Caco-2 (cell line): Measurements from ENCODE around the gene GRIK4. TPM values are rescaled to one million over a fixed set of nuclear protein-coding genes. Genes with fewer than 3 reads are reported as not detected.

ENCODE experiments used
- BruUV-seq: library from RNA; stranded (reverse); fragments of 400-500 nt; replicated peaks from 2 replicates; lab custom pipeline; 2021; lab: Mats Ljungman, UMichigan
- CTCF ChIA-PET: fragments of 300-600 bp; sonication (Branson Sonifier 250); formaldehyde crosslinking; loops from one replicate; lab custom pipeline; 2022; ENCODE audit warnings: antibody characterized with exemption; lab: Charles Lee
- POLR2A ChIA-PET: fragments of 300-600 bp; sonication (Branson Sonifier 250); formaldehyde crosslinking; loops from one replicate; lab custom pipeline; 2022; ENCODE audit warnings: antibody characterized with exemption; lab: Charles Lee
- DNase-seq, 2 experiments: peaks; one replicate each; pipeline versions ENCODE4 v3.0.0 to v3.0.0-alpha.2; 2020 to 2022
- H3K27me3 ChIP-seq: replicated peaks from 2 replicates; pipeline ENCODE4 v1.6.0; 2011; ENCODE audit warnings: low read length; ENCODE audit not compliant: control insufficient read depth, insufficient read depth
- H3K36me3 ChIP-seq: 2 replicates; pipeline ENCODE4 v1.5.1; 2011; ENCODE audit warnings: low read length; ENCODE audit not compliant: control insufficient read depth, insufficient read depth
- H3K4me1 ChIP-seq: fragments of 250-450 bp; sonication (Bioruptor Pico); 2 replicates; pipeline ENCODE4 v1.5.1; 2020; ENCODE audit warnings: mild to moderate bottlenecking
- H3K4me3 ChIP-seq: 2 replicates; pipeline ENCODE4 v1.5.1; 2011; ENCODE audit warnings: low read depth, mild to moderate bottlenecking, control low read depth, low read length
- H3K9me3 ChIP-seq: fragments of 250-450 bp; sonication (Bioruptor Pico); 2 replicates; pipeline ENCODE4 v1.5.1; 2020; ENCODE audit warnings: mild to moderate bottlenecking, moderate library complexity
- H3K27ac Mint-ChIP-seq: one replicate; pipeline ENCODE4 v1.8.0; 2022; ENCODE audit warnings: mixed read lengths; ENCODE audit not compliant: unreplicated experiment
- H3K27me3 Mint-ChIP-seq: one replicate; pipeline ENCODE4 v1.8.0; 2022; ENCODE audit warnings: mixed read lengths; ENCODE audit not compliant: insufficient read depth, unreplicated experiment
- H3K36me3 Mint-ChIP-seq: one replicate; pipeline ENCODE4 v1.8.0; 2022; ENCODE audit warnings: mild to moderate bottlenecking, mixed read lengths; ENCODE audit not compliant: insufficient read depth, unreplicated experiment
- H3K4me1 Mint-ChIP-seq: one replicate; pipeline ENCODE4 v1.8.0; 2022; ENCODE audit warnings: low read depth, mixed read lengths; ENCODE audit not compliant: unreplicated experiment
- H3K4me3 Mint-ChIP-seq: one replicate; pipeline ENCODE4 v1.8.0; 2022; ENCODE audit warnings: mild to moderate bottlenecking, moderate library complexity, mixed read lengths; ENCODE audit not compliant: unreplicated experiment
- H3K9me3 Mint-ChIP-seq: one replicate; pipeline ENCODE4 v1.8.0; 2022; ENCODE audit warnings: mixed read lengths; ENCODE audit not compliant: unreplicated experiment
- CTCF ChIP-seq, 2 experiments: fragments of 200-600 bp in 1 of 2; IDR thresholded peaks; 1 replicate in 1 of 2; 2 replicates in 1 of 2; pipeline versions ENCODE4 v1.5.1 to v1.8.0; 2011 to 2022; ENCODE audit warnings: antibody characterized with exemption in 1 of 2, control low read depth in 1 of 2, inconsistent platforms in 1 of 2, low read depth in 1 of 2, low read length in 1 of 2, mild to moderate bottlenecking in 1 of 2, moderate library complexity in 1 of 2; ENCODE audit not compliant: insufficient read depth in 1 of 2, severe bottlenecking in 1 of 2, unreplicated experiment in 1 of 2
- intact Hi-C: fragments of 100-400 bp; cut with micrococcal nuclease; formaldehyde crosslinking; loops from one replicate; pipeline ENCODE4 v1.10.0; 2022; ENCODE audit not compliant: unreplicated experiment
- total RNA-seq: library from RNA; stranded (reverse); gene quantifications from 2 replicates; pipeline ENCODE4 v1.2.3, GENCODE V29; 2022

Gene GRIK4
- total RNA-seq, 1 experiment from 2014 or later = 2.0 TPM

GRCh38 chr11:120793806-120794479, 282.4 kb downstream of the GRIK4 start:
- no peak for DNase-seq
- peaks cover 7% of the 10 kb centered on the region for H3K4me1 ChIP-seq
- CTCF ChIA-PET = no interaction called here
- no peaks in the 10 kb centered on the region for H3K4me1 Mint-ChIP-seq
- no peaks in the 10 kb centered on the region for H3K27me3 ChIP-seq
- H3K9me3 ChIP-seq = no peaks in the 10 kb centered on the region
- H3K4me3 ChIP-seq = no peak overlapping the region
- no peak overlapping the region for H3K27ac Mint-ChIP-seq
- no peaks in the 10 kb centered on the region for H3K36me3 ChIP-seq
- H3K9me3 Mint-ChIP-seq = no peaks in the 10 kb centered on the region
- H3K4me3 Mint-ChIP-seq = no peak overlapping the region
- peaks cover 5% of the 10 kb centered on the region for H3K27me3 Mint-ChIP-seq
- BruUV-seq = no TSS peak
- no peak for TF ChIP-seq CTCF (IDR thresholded peaks at IDR 0.05; ENCODE audit: insufficient read depth in 1 of 2, low read depth in 1 of 2, low read length in 1 of 2, severe bottlenecking in 1 of 2, unreplicated experiment in 1 of 2)
- POLR2A ChIA-PET = no interaction called here
- intact Hi-C loops = no loop called here
- no peaks in the 10 kb centered on the region for H3K36me3 Mint-ChIP-seq

GRCh38 chr11:120794748-120795147, 283.2 kb downstream of the GRIK4 start:
- ChIA-PET POLR2A (no interaction called here), CTCF (no interaction called here)
- peaks cover 5% of the 10 kb centered on the region for H3K27me3 Mint-ChIP-seq
- no peaks in the 10 kb centered on the region for H3K9me3 Mint-ChIP-seq
- DNase-seq = no peak
- no peaks in the 10 kb centered on the region for H3K4me1 Mint-ChIP-seq
- no peak overlapping the region for H3K4me3 Mint-ChIP-seq
- TF ChIP-seq CTCF (IDR thresholded peaks at IDR 0.05; ENCODE audit: insufficient read depth in 1 of 2, low read depth in 1 of 2, low read length in 1 of 2, severe bottlenecking in 1 of 2, unreplicated experiment in 1 of 2) = no peak
- Histone ChIP-seq H3K4me3 (no peak overlapping the region), H3K9me3 (no peaks in the 10 kb centered on the region), H3K36me3 (no peaks in the 10 kb centered on the region), H3K4me1 (peaks cover 7% of the 10 kb centered on the region), H3K27me3 (no peaks in the 10 kb centered on the region)
- H3K36me3 Mint-ChIP-seq = no peaks in the 10 kb centered on the region
- no TSS peak for BruUV-seq
- no peak overlapping the region for H3K27ac Mint-ChIP-seq
- intact Hi-C loops = no loop called here

- BruUV-seq = no TSS peak
- Mint-ChIP-seq H3K9me3 (no peaks in the 10 kb centered on the region), H3K4me3 (no peak overlapping the region), H3K36me3 (no peaks in the 10 kb centered on the region), H3K4me1 (no peaks in the 10 kb centered on the region), H3K27ac (no peak overlapping the region), H3K27me3 (peaks cover 5% of the 10 kb centered on the region)
- Histone ChIP-seq H3K9me3 (no peaks in the 10 kb centered on the region), H3K27me3 (no peaks in the 10 kb centered on the region), H3K36me3 (no peaks in the 10 kb centered on the region), H3K4me3 (no peak overlapping the region), H3K4me1 (peaks cover 7% of the 10 kb centered on the region)
- intact Hi-C loops = no loop called here
- no peak for DNase-seq
- TF ChIP-seq CTCF (IDR thresholded peaks at IDR 0.05; ENCODE audit: insufficient read depth in 1 of 2, low read depth in 1 of 2, low read length in 1 of 2, severe bottlenecking in 1 of 2, unreplicated experiment in 1 of 2) = no peak
- POLR2A ChIA-PET = no interaction called here
- CTCF ChIA-PET = no interaction called here
These were observed 283.6 kb downstream of the GRIK4 start for GRCh38 chr11:120795185-120795584.
